Measurements from ENCODE around the gene KIF2A.

DNA sequence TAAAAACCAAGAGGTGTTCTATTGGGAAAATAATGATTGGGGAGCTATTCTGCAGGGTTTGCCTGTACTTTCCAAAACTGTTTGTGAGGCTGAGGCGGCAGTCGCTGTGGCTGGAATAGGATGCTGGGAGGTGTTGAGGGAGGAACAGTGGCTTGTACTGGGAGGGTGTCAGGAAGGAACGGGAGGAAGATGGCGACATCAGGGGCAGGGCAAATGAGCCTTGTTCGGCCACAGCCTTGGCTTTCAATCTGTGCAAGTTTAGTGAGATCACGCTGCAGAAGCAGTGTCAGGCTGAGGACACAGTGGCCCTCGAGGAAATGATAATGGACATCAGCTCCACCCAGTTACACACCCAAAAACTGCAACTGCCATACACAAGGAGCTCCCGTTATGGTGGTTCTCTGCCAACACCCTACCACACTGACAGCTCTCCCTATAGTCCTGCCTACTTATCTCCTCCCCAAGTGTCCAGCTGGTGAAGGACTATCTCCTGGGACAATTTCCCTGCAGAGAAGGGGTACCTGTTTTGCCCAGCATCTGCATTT, 27.3 kb downstream of the KIF2A start:
- TF ChIP-seq BHLHE40 (IDR thresholded peaks at IDR 0.05; ENCODE audit: borderline replicate concordance) (no peak), FOXK2 (IDR thresholded peaks at IDR 0.05) (no peak), FOXA1 (IDR thresholded peaks at IDR 0.05) (no peak), ZNF384 (IDR thresholded peaks at IDR 0.05) (no peak), NFRKB (IDR thresholded peaks at IDR 0.05) (no peak), L3MBTL2 (conservative IDR thresholded peaks at IDR 0.05) (no peak), ELF4 (IDR thresholded peaks at IDR 0.05) (no peak), ARNT (IDR thresholded peaks at IDR 0.05) (no peak), SUZ12 (IDR thresholded peaks at IDR 0.05) (no peak), FOXM1 (IDR thresholded peaks at IDR 0.05; ENCODE audit: borderline replicate concordance) (no peak), CTBP1 (IDR thresholded peaks at IDR 0.05; ENCODE audit: borderline replicate concordance) (no peak), SP1 (IDR thresholded peaks at IDR 0.05) (no peak), HDGF (IDR thresholded peaks at IDR 0.05; ENCODE audit: borderline replicate concordance) (no peak)
- TF ChIP-seq, protein P1, sequence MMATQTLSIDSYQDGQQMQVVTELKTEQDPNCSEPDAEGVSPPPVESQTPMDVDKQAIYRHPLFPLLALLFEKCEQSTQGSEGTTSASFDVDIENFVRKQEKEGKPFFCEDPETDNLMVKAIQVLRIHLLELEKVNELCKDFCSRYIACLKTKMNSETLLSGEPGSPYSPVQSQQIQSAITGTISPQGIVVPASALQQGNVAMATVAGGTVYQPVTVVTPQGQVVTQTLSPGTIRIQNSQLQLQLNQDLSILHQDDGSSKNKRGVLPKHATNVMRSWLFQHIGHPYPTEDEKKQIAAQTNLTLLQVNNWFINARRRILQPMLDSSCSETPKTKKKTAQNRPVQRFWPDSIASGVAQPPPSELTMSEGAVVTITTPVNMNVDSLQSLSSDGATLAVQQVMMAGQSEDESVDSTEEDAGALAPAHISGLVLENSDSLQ (IDR thresholded peaks at IDR 0.05), result no peak
